MM.1S (cell line): ENCODE measurements around the gene IL4.

Source experiments
- DNase-seq: peaks from one replicate; pipeline ENCODE4 v3.0.0-alpha.2; 2015
- H2AFZ ChIP-seq: fragments of 300-600 bp; sonication (generic); 2 replicates; pipeline ENCODE4 v1.6.0; 2016; ENCODE audit warnings: antibody characterized with exemption, low read length
- H3F3A ChIP-seq: fragments of 300-600 bp; sonication (generic); 2 replicates; pipeline ENCODE4 v1.6.1; 2016; ENCODE audit warnings: mild to moderate bottlenecking, antibody characterized with exemption, low read length, moderate library complexity, mixed read lengths; ENCODE audit not compliant: insufficient read depth
- H3K27ac ChIP-seq: fragments of 300-600 bp; sonication (generic); 2 replicates; pipeline ENCODE4 v1.5.1; 2016; ENCODE audit warnings: mild to moderate bottlenecking, low read length
- H3K27me3 ChIP-seq: fragments of 300-600 bp; sonication (generic); replicated peaks from 2 replicates; pipeline ENCODE4 v1.6.0; 2016; ENCODE audit warnings: low read length; ENCODE audit not compliant: insufficient read depth
- H3K36me3 ChIP-seq: fragments of 300-600 bp; sonication (generic); replicated peaks from 2 replicates; pipeline ENCODE4 v1.6.1; 2016; ENCODE audit warnings: mild to moderate bottlenecking, low read length, mixed read lengths; ENCODE audit not compliant: insufficient read depth
- H3K4me1 ChIP-seq: fragments of 300-600 bp; sonication (generic); 2 replicates; pipeline ENCODE4 v1.6.1; 2016; ENCODE audit warnings: low read length, mixed read lengths
- H3K4me2 ChIP-seq: fragments of 300-600 bp; sonication (generic); 2 replicates; pipeline ENCODE4 v1.6.0; 2016; ENCODE audit warnings: low read depth, low read length
- H3K4me3 ChIP-seq: fragments of 300-600 bp; sonication (generic); 2 replicates; pipeline ENCODE4 v1.5.1; 2016; ENCODE audit warnings: low read length, mixed read lengths
- H3K79me2 ChIP-seq: fragments of 300-600 bp; sonication (generic); 2 replicates; pipeline ENCODE4 v1.6.1; 2016; ENCODE audit warnings: mixed run types, low read length, mixed read lengths
- H3K9ac ChIP-seq: fragments of 300-600 bp; sonication (generic); 2 replicates; pipeline ENCODE4 v1.6.1; 2016; ENCODE audit warnings: low read length, mixed read lengths
- H3K9me2 ChIP-seq: fragments of 300-600 bp; sonication (generic); replicated peaks from 2 replicates; pipeline ENCODE4 v1.6.1; 2016; ENCODE audit warnings: mild to moderate bottlenecking, low read length, mixed read lengths; ENCODE audit not compliant: insufficient read depth
- H3K9me3 ChIP-seq: fragments of 300-600 bp; sonication (generic); replicated peaks from 2 replicates; pipeline ENCODE4 v1.6.1; 2016; ENCODE audit warnings: mild to moderate bottlenecking, low read length, mixed read lengths; ENCODE audit not compliant: insufficient read depth
- H4K20me1 ChIP-seq: fragments of 300-600 bp; sonication (generic); 2 replicates; pipeline ENCODE4 v1.6.1; 2016; ENCODE audit warnings: mild to moderate bottlenecking, low read length, moderate library complexity, mixed read lengths; ENCODE audit not compliant: insufficient read depth
- EZH2 ChIP-seq: fragments of 300-600 bp; sonication (generic); optimal IDR thresholded peaks from 2 replicates; pipeline ENCODE3; 2017; ENCODE audit warnings: low read depth, mild to moderate bottlenecking, antibody characterized with exemption, low read length, mixed read lengths
- EZH2phosphoT487 ChIP-seq: fragments of 300-600 bp; sonication (generic); IDR thresholded peaks from 2 replicates; pipeline ENCODE4 v1.6.1; 2018; ENCODE audit warnings: antibody characterized with exemption, low read length
- TF ChIP-seq, protein P1 (sequence below): fragments of 300-600 bp; sonication (generic); IDR thresholded peaks from 2 replicates; pipeline ENCODE4 v1.5.1; 2016; ENCODE audit warnings: antibody characterized with exemption, low read length, mixed read lengths

The IL4 gene

GRCh38 chr5:132677682-132678400 is 4.1 kb downstream of the IL4 start:
- Histone ChIP-seq H3K4me1 (no peaks in the 10 kb centered on the region), H3K9me2 (no peaks in the 10 kb centered on the region), H3K4me2 (no peak overlapping the region), H3F3A (no peaks in the 10 kb centered on the region), H3K4me3 (no peak overlapping the region), H3K36me3 (no peaks in the 10 kb centered on the region), H3K9ac (no peak overlapping the region), H4K20me1 (no peaks in the 10 kb centered on the region), H3K9me3 (no peaks in the 10 kb centered on the region), H3K79me2 (no peaks in the 10 kb centered on the region), H2AFZ (no peak overlapping the region), H3K27ac (no peak overlapping the region), H3K27me3 (no peaks in the 10 kb centered on the region)
- no peak for TF ChIP-seq EZH2phosphoT487
- DNase-seq: no peak

DNA sequence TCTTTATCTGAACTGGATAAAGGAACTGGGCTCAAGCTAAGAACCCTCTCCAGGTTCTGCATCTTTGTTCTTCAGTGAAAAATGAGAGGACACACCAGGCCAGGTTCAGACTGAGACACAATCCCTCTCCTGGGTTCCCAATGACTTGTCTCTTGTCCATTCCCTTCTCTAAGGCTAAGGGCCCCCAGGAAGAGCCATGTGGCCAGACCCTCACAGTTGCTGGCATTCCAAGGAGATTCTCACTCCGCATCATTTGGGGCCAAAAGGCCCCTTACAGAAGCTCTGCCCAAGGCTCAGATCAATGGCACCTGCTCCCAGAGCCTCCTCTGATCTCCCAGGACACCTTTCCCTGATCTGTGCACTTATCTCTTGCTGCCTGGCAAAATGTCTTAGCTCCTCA is 4.9 kb downstream of the IL4 start:
- no peaks in the 10 kb centered on the region for H3K27me3 ChIP-seq
- H3K36me3 ChIP-seq: no peaks in the 10 kb centered on the region
- no peaks in the 10 kb centered on the region for H4K20me1 ChIP-seq
- H2AFZ ChIP-seq: no peak overlapping the region
- no peak for TF ChIP-seq EZH2phosphoT487
- TF ChIP-seq, protein P1, sequence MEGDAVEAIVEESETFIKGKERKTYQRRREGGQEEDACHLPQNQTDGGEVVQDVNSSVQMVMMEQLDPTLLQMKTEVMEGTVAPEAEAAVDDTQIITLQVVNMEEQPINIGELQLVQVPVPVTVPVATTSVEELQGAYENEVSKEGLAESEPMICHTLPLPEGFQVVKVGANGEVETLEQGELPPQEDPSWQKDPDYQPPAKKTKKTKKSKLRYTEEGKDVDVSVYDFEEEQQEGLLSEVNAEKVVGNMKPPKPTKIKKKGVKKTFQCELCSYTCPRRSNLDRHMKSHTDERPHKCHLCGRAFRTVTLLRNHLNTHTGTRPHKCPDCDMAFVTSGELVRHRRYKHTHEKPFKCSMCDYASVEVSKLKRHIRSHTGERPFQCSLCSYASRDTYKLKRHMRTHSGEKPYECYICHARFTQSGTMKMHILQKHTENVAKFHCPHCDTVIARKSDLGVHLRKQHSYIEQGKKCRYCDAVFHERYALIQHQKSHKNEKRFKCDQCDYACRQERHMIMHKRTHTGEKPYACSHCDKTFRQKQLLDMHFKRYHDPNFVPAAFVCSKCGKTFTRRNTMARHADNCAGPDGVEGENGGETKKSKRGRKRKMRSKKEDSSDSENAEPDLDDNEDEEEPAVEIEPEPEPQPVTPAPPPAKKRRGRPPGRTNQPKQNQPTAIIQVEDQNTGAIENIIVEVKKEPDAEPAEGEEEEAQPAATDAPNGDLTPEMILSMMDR: no peak
- no peak for TF ChIP-seq EZH2
- H3K9ac ChIP-seq: no peak overlapping the region
- no peaks in the 10 kb centered on the region for H3K79me2 ChIP-seq
- H3K4me2 ChIP-seq: no peak overlapping the region
- no peaks in the 10 kb centered on the region for H3K9me3 ChIP-seq
- no peak overlapping the region for H3K4me3 ChIP-seq
- H3K27ac ChIP-seq: no peak overlapping the region
- H3F3A ChIP-seq: no peaks in the 10 kb centered on the region
- H3K4me1 ChIP-seq: no peaks in the 10 kb centered on the region
- H3K9me2 ChIP-seq: no peaks in the 10 kb centered on the region
- DNase-seq: no peak

- DNase-seq: no peak
- no peak overlapping the region for H2AFZ ChIP-seq
Observed at GRCh38 chr5:132679166-132679565, 5.4 kb downstream of the IL4 start.

More at GRCh38 chr5:132679166-132679565, 5.4 kb downstream of the IL4 start:
- TF ChIP-seq EZH2 (no peak), EZH2phosphoT487 (no peak)
- TF ChIP-seq, protein P1: no peak
- no peaks in the 10 kb centered on the region for H3K27me3 ChIP-seq
- no peak overlapping the region for H3K27ac ChIP-seq
- no peaks in the 10 kb centered on the region for H3K36me3 ChIP-seq
- no peak overlapping the region for H3K4me3 ChIP-seq
- no peak overlapping the region for H3K9ac ChIP-seq
- no peaks in the 10 kb centered on the region for H3K9me2 ChIP-seq
- H3K79me2 ChIP-seq: no peaks in the 10 kb centered on the region
- no peaks in the 10 kb centered on the region for H3K9me3 ChIP-seq
- no peak overlapping the region for H3K4me2 ChIP-seq
- H3F3A ChIP-seq: no peaks in the 10 kb centered on the region
- no peaks in the 10 kb centered on the region for H4K20me1 ChIP-seq
- no peaks in the 10 kb centered on the region for H3K4me1 ChIP-seq
